Activated naive CD4-positive, alpha-beta T cell (primary cell): Measurements from ENCODE around the gene ANKS3.

ENCODE experiments used
- DNase-seq, 4 experiments: peaks; one replicate each; lab custom pipeline; 2025; lab: John Stamatoyannopoulos, UW

Gene ANKS3

DNA sequence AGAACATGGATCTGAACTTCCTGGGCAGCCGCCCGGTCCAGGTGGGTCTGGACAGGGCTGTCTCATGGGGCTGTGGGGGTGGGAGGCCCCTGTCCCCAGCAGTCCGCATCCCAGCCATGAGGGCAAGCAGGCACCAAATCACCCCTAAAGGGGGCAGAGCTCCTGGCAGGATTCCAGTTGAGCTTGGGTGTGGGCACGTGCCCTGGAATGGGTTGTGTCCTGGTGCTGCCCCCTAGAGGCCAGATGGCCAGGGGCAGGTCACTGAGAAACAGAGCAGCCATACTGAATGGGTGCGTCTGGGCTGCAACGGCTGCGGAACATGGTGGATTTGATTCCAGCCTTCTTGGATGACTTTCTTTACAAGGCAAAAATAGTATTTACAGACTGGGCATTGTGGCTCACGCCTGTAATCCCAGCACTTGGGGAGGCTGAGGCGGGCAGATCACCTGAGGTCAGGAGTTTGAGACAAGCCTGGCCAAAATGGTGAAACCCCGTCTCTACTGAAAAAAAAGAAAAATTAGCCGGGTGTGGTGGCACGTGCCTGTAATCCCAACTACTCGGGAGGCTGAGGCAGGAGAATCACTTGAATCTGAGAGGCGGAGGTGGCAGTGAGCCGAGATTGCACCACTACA is 83.5 kb downstream of the ANKS3 start:
- DNase-seq: peak; percentile 24 to 59 (median 40)

GRCh38 chr16:4649744-4650442 is 84.2 kb downstream of the ANKS3 start:
- DNase-seq: peak in 1 of 4 experiments; percentile 19

- DNase-seq: no peak
These were observed 85.2 kb downstream of the ANKS3 start for GRCh38 chr16:4648917-4649316.

DNA sequence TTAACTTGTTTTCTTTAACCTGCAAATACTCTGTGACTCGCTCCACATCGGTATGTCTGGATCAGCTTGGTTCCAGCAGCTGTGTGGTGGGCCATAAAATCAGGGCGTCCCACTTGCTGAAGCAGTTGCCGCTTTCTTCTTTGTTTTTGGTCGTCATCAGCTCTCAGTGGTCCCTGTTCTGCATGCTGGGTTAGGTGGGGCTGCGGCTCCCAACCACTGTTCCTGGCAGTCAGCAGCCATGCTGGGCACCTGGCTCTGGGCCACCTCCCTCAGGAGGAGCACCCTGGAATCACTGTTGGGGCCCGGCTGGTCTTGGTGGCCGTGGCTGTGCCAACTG is 86.5 kb downstream of the ANKS3 start:
- DNase-seq: no peak

DNA sequence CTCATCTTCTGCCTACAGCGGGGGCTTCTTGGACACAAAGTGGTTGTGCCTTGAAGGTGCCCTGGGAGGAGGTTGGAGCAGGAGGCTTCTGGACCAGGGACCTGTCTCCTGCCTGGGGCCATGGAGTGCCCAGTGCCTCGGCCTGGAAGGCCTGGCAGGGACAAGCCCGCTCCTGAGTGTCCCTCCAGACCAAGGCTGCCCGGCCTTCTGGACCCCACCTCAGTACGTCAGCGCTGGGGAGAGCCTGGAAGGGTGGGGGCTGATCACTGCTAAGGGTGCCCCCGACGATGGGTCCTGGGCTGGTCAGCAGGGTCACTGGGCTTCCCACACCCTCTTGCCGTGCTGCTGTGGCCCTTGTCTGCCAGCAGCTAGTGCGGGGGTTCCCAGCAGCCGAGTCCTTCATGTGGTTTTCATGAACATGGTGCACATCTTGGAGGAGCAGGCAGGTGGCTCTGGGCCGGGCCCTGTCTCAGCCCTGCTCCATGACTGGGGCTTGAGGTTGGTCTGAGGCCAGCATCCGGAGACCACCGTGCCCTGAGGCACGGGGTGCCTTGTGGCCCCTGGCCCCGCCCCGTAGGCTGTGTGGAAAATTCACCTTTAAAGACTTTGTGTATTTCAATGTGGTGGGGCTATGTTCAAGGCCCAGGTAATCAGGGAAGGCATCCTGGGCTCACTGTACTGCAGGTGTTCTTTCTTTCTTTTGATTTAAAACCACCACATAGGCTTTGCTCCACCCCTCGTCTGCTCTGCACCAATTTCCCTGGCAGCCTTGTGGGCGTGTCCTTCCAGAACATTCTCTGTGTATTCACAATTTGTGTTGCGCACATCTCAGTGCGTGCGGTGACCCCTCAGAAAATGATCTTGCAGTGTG is 87.1 kb downstream of the ANKS3 start:
- no peak for DNase-seq
